Measurements from ENCODE around the gene ABTB2.

Gene ABTB2

GRCh38 chr11:34266090-34266912, 91.5 kb downstream of the ABTB2 start:
- H3K9me3 Mint-ChIP-seq (ENCODE audit: low read depth) = no peaks in the 10 kb centered on the region
- H3K4me3 Mint-ChIP-seq = no peak overlapping the region
- no peak overlapping the region for H3K27ac Mint-ChIP-seq
- H3K27me3 Mint-ChIP-seq = peaks cover 2% of the 10 kb centered on the region
- H3K36me3 Mint-ChIP-seq = no peaks in the 10 kb centered on the region
- peaks cover 9% of the 10 kb centered on the region for H3K4me1 Mint-ChIP-seq (ENCODE audit: low read depth)

- Mint-ChIP-seq H3K4me3 (no peak overlapping the region), H3K36me3 (no peaks in the 10 kb centered on the region), H3K9me3 (ENCODE audit: low read depth) (no peaks in the 10 kb centered on the region), H3K4me1 (ENCODE audit: low read depth) (peaks cover 9% of the 10 kb centered on the region), H3K27me3 (no peaks in the 10 kb centered on the region), H3K27ac (no peak overlapping the region)
Observed at GRCh38 chr11:34264303-34265110, 93.3 kb downstream of the ABTB2 start.

DNA sequence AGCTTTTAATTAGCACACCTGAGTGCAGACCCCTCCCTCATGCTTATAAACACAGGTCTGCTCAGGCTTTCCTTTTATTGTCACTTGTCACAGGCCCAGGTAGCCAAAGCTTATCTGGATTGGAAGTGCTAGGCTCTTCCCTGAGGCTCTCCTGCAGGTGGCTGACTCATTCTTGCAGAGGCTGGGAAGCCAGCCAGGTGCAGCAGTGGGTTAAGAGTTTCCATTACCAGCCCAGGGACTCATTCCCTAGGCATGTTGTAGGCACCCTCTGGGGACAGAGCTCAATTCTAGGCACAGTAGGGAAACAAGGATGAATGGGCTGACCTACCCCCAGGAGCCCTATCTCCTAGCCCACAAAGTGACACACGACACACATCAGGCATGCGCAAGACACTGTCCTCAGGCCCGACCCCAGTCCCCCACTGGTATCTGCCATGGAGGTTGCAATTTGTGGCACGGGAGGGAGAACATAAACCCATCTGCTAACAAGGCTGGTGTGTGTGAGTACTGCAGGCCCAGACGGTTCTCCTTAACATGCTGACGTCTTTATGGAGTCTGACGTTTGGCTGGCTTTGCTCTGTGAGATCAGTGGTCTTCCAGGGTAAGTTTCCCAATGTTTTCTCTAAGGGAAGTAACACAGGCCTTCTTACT, 94.2 kb downstream of the ABTB2 start:
- Mint-ChIP-seq H3K27me3 (no peaks in the 10 kb centered on the region), H3K27ac (no peak overlapping the region)

GRCh38 chr11:34262531-34263081, 95.2 kb downstream of the ABTB2 start:
- H3K9me3 Mint-ChIP-seq (ENCODE audit: low read depth) = no peaks in the 10 kb centered on the region
- no peaks in the 10 kb centered on the region for H3K36me3 Mint-ChIP-seq
- H3K4me3 Mint-ChIP-seq = no peak overlapping the region
- peaks cover 9% of the 10 kb centered on the region for H3K4me1 Mint-ChIP-seq (ENCODE audit: low read depth)
- H3K27me3 Mint-ChIP-seq = no peaks in the 10 kb centered on the region
- no peak overlapping the region for H3K27ac Mint-ChIP-seq

More for the DNA sequence above, 94.2 kb downstream of the ABTB2 start:
- Mint-ChIP-seq H3K36me3 (no peaks in the 10 kb centered on the region), H3K4me3 (no peak overlapping the region), H3K9me3 (ENCODE audit: low read depth) (no peaks in the 10 kb centered on the region), H3K4me1 (ENCODE audit: low read depth) (peaks cover 9% of the 10 kb centered on the region)

- no peak overlapping the region for H3K27ac Mint-ChIP-seq
- no peaks in the 10 kb centered on the region for H3K36me3 Mint-ChIP-seq
- no peaks in the 10 kb centered on the region for H3K9me3 Mint-ChIP-seq (ENCODE audit: low read depth)
- H3K4me3 Mint-ChIP-seq = no peak overlapping the region
- H3K27me3 Mint-ChIP-seq = no peaks in the 10 kb centered on the region
- H3K4me1 Mint-ChIP-seq (ENCODE audit: low read depth) = peaks cover 5% of the 10 kb centered on the region
Observed at GRCh38 chr11:34261820-34262219, 96.0 kb downstream of the ABTB2 start.

GRCh38 chr11:34261095-34261494, 96.7 kb downstream of the ABTB2 start:
- Mint-ChIP-seq H3K27ac (no peak overlapping the region), H3K36me3 (no peaks in the 10 kb centered on the region), H3K9me3 (ENCODE audit: low read depth) (no peaks in the 10 kb centered on the region), H3K4me1 (ENCODE audit: low read depth) (no peaks in the 10 kb centered on the region), H3K27me3 (no peaks in the 10 kb centered on the region), H3K4me3 (no peak overlapping the region)

GRCh38 chr11:34260072-34260575, 97.7 kb downstream of the ABTB2 start:
- Mint-ChIP-seq H3K27ac (no peak overlapping the region), H3K27me3 (no peaks in the 10 kb centered on the region), H3K4me3 (no peak overlapping the region), H3K36me3 (no peaks in the 10 kb centered on the region), H3K4me1 (ENCODE audit: low read depth) (no peaks in the 10 kb centered on the region), H3K9me3 (ENCODE audit: low read depth) (no peaks in the 10 kb centered on the region)

DNA sequence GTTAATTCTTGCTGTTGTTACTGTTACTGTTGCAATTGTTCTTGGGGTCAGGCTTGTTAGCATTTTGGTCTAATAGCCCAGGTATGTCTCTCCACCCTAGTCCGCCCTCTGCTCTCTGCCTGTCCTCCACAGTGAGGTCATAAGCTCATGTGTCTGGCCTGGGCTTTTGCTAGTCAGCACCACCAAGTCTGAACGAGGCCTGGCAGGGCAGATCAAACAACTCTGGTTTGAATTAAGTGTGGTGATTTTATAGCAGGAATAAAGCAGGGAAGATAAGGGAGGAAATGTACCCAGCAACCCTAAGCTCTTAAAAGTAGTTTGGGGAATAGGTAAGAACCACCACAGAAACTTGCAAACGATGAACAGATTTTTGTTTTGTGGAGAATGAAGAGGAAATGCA, 98.7 kb downstream of the ABTB2 start:
- Mint-ChIP-seq H3K27me3 (no peaks in the 10 kb centered on the region), H3K36me3 (no peaks in the 10 kb centered on the region), H3K4me1 (ENCODE audit: low read depth) (no peaks in the 10 kb centered on the region), H3K4me3 (no peak overlapping the region), H3K9me3 (ENCODE audit: low read depth) (no peaks in the 10 kb centered on the region), H3K27ac (no peak overlapping the region)

DNA sequence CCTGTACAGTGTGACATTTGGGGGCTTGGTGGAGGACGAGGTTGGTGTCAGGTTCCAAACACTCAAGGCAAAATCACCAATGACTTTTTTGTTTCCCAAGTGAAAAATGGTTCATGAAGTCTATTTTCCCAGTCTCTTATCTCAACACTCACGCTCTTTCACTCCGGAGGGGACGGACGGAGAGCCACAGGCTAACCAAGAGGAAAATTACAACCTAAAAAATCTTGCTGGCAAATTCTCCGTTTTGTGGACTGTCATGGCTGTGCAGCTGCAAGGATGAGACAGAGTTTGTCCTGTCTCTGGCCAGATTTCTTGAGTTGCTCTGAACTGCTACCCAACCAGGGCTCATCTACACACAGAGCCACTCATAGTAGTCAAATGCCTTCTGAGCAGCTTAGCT, 101.2 kb downstream of the ABTB2 start:
- Mint-ChIP-seq H3K27ac (no peak overlapping the region), H3K36me3 (no peaks in the 10 kb centered on the region), H3K4me1 (ENCODE audit: low read depth) (peaks cover 6% of the 10 kb centered on the region), H3K9me3 (ENCODE audit: low read depth) (no peaks in the 10 kb centered on the region), H3K4me3 (no peak overlapping the region), H3K27me3 (no peaks in the 10 kb centered on the region)

- Mint-ChIP-seq H3K27me3 (no peaks in the 10 kb centered on the region), H3K4me1 (ENCODE audit: low read depth) (peaks cover 11% of the 10 kb centered on the region), H3K4me3 (no peak overlapping the region), H3K27ac (no peak overlapping the region), H3K36me3 (no peaks in the 10 kb centered on the region), H3K9me3 (ENCODE audit: low read depth) (no peaks in the 10 kb centered on the region)
Observed at GRCh38 chr11:34256150-34256549, 101.7 kb downstream of the ABTB2 start.

DNA sequence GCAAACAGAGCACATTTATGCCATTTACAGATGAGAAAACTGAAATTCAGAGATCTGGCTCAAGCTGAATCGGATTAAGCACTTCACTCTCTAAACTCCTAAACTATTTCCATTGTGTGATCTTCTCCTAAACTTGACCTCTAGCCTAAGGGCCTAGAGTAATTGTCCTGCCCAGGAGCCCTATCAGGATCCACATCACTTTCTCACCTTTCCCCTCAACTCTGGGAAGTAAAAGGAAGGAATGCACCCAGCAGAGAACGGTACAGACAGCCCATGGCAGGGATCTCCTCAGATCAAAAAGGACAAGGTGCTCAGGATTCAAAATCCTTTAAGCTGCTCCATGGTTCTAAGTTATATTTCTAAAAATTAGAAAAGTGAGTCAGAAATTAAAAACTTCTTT, 102.7 kb downstream of the ABTB2 start:
- Mint-ChIP-seq H3K9me3 (ENCODE audit: low read depth) (no peaks in the 10 kb centered on the region), H3K36me3 (no peaks in the 10 kb centered on the region), H3K27me3 (no peaks in the 10 kb centered on the region), H3K4me3 (no peak overlapping the region), H3K27ac (no peak overlapping the region), H3K4me1 (ENCODE audit: low read depth) (peaks cover 22% of the 10 kb centered on the region)

GRCh38 chr11:34254011-34254410, 103.8 kb downstream of the ABTB2 start:
- no peak overlapping the region for H3K4me3 Mint-ChIP-seq
- H3K27ac Mint-ChIP-seq = no peak overlapping the region
- no peaks in the 10 kb centered on the region for H3K27me3 Mint-ChIP-seq

GRCh38 chr11:34252651-34253050, 105.2 kb downstream of the ABTB2 start:
- Mint-ChIP-seq H3K27me3 (no peaks in the 10 kb centered on the region), H3K27ac (no peak overlapping the region), H3K4me3 (no peak overlapping the region)

More at GRCh38 chr11:34254011-34254410, 103.8 kb downstream of the ABTB2 start:
- Mint-ChIP-seq H3K36me3 (no peaks in the 10 kb centered on the region), H3K9me3 (ENCODE audit: low read depth) (no peaks in the 10 kb centered on the region), H3K4me1 (ENCODE audit: low read depth) (peaks cover 32% of the 10 kb centered on the region)

GRCh38 chr11:34252015-34252414, 105.8 kb downstream of the ABTB2 start:
- H3K4me3 Mint-ChIP-seq = no peak overlapping the region
- H3K4me1 Mint-ChIP-seq (ENCODE audit: low read depth) = peaks cover 51% of the 10 kb centered on the region
- no peaks in the 10 kb centered on the region for H3K36me3 Mint-ChIP-seq
- H3K27me3 Mint-ChIP-seq = no peaks in the 10 kb centered on the region
- no peaks in the 10 kb centered on the region for H3K9me3 Mint-ChIP-seq (ENCODE audit: low read depth)
- H3K27ac Mint-ChIP-seq = no peak overlapping the region

More at GRCh38 chr11:34252651-34253050, 105.2 kb downstream of the ABTB2 start:
- H3K36me3 Mint-ChIP-seq = no peaks in the 10 kb centered on the region
- H3K4me1 Mint-ChIP-seq (ENCODE audit: low read depth) = peaks cover 45% of the 10 kb centered on the region
- no peaks in the 10 kb centered on the region for H3K9me3 Mint-ChIP-seq (ENCODE audit: low read depth)

Data from activated naive CD8-positive, alpha-beta T cell (primary cell).